ENCODE measurements around the gene EXTL2.
"Not testable (repeated sequence)": the region's sequence is repeated elsewhere in the genome, so short reads cannot be mapped to it uniquely, and the experiment has no call there.

The EXTL2 gene

DNA sequence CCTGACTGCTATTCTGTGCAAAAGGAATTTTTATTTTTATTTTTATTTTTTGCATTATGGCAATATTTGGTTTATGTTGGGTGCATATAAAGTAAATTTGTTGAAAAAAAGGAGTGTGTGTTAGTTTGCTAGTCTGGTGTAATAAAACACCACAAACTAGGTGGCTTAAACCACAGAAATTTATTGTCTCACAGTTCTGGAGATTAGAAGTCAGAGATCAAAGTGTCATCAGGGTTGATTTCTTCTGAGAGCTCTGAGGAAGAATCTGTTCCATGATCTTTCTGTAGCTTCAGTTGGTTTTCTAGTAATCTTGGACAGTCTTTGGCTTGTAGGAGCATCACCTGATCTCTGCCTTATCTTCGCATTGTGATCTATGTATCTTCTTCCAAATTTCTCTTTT, 7.7 kb upstream of the EXTL2 start:
- DNase-seq (ENCODE audit: low spot score), result no peak

DNA sequence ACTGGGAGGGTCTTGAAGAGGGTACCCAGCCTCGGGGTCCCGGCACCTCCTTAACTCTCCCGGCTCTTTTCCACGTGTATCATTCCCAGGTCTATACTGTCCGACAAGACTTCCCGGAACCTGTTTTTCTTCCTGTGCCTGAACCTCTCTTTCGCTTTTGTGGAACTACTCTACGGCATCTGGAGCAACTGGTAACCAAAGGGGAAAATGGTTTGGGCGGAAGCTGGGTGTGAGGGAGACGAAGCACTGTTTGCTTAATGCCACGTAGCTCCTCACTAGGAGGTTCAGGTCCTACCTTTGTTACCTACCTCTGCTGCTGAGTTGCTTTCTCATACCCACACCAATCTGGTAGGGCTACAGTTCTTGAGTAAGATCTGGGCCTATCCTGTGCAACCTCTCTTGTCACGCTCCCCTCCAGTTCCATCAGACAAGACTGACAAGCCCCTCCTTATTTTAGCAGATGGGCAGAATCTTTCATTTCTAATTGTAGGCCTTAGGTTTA, 1.9 kb upstream of the EXTL2 start:
- DNase-seq (ENCODE audit: low spot score), result peak; percentile 35

DNA sequence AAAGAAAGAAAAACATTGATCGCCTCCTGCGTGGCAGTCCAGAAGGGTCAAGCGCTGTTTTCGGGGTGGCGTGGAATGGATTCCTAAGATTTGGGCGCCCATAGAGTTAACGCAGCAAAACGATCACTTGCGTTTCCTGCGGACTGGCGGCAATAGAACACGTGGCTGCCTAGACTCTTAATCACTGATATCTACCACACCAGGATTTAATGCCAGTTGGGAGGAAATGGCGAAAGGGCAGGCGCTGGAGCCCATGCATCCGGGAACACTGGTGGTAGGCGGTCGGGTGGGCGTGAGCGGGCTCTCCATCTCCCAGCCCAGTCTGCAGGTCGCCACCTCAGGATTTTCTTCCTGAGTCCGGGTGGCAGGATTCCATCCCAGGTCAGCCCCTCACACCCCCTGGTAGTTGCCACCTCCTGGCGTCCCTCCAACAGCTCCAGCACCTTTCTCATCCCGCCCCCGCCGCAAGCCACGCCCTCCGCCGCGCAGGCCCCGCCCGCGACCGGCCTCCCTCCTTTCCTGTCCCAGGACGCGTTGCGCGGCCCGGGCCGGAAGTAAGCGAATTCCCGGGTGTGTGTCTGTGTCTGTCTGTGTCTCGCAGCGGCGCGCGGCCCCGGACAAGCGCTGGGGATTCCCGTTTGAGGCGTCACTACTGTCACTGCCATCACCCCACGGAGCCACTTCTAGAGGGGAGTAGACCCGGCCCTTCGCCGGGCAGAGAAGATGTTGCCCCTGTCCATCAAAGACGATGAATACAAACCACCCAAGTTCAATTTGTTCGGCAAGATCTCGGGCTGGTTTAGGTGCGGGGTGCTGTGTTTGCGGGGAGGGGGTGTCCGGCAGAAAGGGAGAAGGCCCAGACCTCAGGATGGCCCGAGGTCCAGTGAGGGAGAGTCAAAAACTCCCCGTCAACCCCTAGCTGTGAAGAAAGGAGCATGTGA, 1.2 kb upstream of the EXTL2 start, which contains the start of gene SLC30A7:
SLC30A7 (plus strand) TSS at position 551 of the 941 bp plus-strand sequence; CDS start at position 724, 173 bp downstream.
- DNase-seq (ENCODE audit: low spot score), result peak; percentile 93

DNA sequence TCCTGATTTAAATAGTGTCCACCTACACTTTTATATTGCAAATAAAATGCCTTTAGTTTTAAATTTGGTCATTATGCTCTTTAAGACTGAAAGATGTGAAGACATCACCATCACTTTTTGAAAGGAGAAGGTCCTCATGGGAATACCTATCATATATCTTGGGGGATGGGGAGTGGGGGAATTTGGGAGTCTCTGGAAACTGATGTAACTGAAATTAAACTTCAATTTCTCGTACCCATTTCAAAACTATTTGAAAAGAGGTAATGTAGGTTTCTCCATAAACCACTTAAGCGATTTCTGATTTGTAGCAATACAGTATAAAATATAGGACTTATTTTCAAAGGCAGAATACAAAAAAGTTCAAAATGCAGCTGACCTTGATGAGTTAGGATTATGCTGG, 924 bp downstream of the EXTL2 start:
- DNase-seq (ENCODE audit: low spot score), result no peak

DNA sequence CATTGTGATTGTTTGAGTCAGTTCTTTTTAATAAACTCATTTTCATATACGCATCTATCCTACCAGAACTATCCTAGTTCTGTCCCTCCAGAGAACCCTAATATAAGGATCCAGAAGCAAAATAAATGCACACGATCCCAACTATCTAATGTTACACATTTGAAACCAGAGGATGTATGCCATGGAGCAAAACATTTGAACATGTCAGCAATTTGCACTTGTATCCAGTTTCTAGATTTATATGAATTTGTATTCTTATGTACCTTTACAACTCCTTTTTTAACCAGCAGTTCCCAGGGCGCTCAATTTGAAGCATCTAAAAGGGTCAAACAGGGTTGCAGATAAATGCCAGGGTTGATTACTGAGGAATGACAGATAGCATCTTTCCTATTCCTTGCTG, 2.1 kb downstream of the EXTL2 start:
- no peak for DNase-seq (ENCODE audit: low spot score)

DNA sequence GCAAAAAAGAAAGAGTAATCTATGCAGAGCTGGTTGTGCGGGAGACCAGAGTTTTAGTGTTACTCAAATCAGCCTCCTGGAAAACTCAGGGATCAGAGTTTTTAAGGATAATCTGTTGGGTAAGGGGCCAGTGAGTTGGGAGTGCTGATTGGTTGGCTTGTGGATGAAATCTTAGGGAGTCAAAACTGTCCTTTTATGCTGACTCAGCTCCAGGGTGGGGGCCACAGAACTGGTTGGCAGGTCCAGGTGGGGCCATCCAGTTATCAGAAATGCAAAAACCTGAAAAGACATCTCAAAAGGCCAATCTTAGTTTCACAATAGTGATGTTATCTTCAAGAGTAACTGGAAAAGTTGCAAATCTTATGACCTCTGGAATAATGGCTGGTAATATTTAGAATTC, 3.3 kb downstream of the EXTL2 start:
- no peak for DNase-seq (ENCODE audit: low spot score)

DNA sequence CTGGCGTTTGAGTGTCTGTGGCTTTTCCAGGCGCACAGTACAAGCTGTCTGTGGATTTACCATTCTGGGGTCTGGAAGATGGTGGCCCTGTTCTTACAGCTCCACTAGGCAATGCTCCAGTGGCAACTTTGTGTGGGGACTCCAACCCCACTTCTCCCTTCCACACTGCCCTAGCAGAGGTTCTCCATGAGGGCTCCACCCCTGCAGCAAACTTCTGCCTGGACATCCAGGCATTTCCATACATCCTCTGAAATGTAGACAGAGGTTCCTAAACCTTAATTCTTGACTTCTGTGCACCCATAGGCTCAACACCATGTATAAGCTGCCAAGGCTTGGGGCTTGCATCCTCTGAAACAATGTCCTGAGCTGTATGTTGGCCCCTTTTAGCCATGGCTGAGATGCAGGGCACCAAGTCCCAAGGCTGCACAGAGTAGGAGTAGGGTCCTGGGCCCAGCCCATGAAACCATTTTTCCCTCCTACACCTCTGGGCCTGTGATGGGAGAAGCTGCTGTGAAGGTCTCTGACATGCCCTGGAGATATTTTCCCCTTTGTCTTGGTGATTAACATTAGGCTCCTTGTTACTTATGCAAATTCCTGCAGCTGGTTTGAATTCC, 4.7 kb downstream of the EXTL2 start:
- DNase-seq (ENCODE audit: low spot score), result not testable (repeated sequence)

DNA sequence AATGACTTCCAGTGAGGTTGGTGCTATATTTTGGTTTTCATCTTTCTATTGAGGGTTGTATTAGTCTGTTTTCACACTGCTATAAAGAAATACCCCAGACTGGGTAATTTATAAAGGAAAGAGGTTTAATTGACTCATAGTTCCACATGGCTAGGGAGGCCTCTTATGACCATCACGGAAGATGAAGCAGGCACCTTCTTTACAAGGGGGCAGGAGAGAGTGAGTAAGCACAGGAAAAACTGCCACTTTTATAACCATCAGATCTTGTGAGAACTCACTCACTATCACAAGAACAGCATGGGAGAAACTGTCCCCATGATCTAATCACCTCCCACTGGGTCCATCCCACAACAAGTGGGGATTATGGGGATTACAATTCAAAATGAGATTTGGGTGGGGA, 5.6 kb downstream of the EXTL2 start:
- DNase-seq (ENCODE audit: low spot score), result not testable (repeated sequence)

DNA sequence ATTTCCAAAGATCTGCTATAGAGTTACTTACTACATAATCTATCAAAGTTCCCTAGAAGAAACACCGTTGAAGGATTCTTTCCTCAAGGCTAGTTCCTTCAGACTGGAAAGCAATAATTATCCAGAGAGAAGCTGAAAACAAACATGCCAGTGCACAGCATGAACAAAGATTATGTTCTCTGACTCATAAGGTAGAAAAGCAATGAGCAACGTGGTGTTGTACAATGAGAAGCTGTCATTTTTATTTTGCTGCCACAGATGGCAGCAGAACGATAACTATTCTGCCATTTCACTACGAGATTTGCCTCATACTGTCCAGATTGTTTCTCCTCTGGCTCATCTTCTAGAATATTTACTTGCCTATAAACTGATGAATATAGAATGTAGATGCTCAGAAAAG, 10.7 kb downstream of the EXTL2 start:
- no peak for DNase-seq (ENCODE audit: low spot score)

DNA sequence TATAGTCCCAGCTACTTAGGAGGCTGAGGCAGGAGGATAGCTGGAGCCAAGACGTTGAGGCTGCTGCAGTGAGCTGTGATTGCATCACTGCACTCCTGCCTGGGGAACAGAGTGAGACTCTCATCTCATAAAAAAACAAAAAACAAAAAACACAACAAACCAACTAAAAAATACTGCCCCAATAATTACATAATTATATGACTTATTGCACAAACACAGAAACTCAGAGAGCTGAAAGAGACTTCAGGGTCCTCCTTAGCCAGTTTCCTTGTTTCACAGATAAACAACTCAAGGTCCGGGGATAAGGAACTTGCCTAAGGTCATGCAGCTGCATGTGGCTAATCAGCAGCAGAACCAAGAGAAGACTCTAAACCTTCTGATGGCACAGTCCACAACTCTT, 11.9 kb downstream of the EXTL2 start:
- DNase-seq (ENCODE audit: low spot score), result no peak

DNA sequence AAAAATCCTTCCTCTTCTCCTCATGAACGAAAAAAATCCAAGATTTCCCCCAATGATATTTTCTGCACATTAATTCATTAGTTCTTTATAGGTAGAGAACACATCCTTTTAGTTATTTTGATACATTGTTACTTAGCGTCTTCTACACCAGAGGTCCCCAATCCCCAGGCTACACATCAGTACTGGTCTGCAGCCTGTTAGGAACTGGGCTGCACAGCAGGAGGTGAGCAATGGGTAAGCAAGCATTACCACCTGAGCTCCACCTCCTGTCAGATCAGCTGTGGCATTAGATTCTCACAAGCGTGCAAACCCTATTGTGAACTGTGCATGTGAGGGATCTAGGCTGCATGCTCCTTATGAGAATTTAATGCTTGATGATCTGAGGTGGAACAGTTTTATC, 13.0 kb downstream of the EXTL2 start:
- no peak for DNase-seq (ENCODE audit: low spot score)

DNA sequence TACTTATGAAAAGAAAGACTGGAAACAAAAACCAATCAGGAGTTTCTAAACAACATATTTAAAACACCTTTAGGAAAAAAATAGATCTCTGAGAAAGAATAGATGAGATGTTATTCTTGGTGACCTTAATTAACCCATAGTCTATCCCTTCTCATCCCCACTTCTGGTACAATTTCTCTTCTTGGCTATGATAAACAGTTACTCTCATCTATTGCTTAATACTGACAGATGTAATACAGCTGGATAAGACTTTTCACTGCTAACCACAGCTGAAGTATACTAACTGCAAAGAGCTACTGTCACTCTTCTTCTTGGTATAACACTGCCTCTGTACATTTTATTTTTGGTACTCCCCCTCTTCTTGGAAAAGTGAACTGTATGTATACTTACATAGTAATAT, 15.2 kb downstream of the EXTL2 start:
- no peak for DNase-seq (ENCODE audit: low spot score)

DNA sequence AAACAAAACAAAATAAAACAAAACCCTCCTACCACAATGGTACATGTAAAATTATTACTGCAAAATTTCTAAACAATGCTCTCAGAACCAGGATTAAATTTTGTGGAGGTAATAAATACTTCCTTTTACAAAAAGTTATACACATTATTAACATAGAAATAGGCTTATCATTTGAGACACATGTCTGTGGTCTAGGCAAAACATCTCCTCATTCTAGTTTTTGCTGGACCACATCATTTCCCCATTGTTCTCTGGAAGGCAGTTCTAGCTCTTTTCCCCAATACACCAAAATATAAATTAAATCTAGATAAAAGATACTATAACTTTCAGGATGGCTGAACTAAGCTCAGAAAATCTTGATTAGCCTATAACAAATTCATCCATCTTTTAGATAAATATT, 18.4 kb downstream of the EXTL2 start:
- no peak for DNase-seq (ENCODE audit: low spot score)

DNA sequence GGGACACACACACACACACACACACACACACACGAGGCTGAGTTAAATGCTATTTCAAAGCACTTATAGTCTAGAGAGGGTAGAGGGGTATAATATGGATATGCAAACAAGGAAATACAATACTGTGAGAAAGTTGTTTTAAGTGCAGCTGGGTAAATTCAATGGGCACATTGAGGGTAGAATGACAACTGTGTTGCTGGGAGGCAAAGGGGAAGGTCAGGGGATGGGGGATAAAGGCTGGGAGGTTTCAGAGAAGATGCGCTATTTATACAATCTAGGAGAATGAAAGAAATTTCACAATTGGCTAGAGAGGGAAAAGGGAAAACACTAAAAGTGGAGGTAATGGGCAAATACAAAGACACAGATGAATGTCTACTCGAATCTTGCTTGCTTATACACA, 19.4 kb downstream of the EXTL2 start:
- DNase-seq (ENCODE audit: low spot score), result no peak

DNA sequence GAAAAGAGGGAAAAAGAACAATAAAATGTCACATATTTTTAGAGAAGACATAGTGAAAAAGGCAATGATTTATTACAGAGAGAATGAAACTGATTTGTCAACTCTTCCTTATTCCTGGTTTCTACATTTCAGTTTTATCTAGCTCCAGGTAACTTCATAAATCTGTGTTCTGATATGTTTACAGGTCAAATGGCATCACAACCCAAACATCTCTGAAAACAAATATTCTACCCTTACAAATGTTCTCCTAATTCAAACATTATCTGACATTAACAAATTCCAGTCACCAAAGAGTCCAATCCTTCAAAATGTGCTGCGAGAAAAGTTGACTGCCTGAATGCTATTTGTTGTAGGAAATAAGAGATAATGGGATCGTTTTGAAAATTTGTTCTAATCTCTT, 20.2 kb downstream of the EXTL2 start:
- no peak for DNase-seq (ENCODE audit: low spot score)

DNA sequence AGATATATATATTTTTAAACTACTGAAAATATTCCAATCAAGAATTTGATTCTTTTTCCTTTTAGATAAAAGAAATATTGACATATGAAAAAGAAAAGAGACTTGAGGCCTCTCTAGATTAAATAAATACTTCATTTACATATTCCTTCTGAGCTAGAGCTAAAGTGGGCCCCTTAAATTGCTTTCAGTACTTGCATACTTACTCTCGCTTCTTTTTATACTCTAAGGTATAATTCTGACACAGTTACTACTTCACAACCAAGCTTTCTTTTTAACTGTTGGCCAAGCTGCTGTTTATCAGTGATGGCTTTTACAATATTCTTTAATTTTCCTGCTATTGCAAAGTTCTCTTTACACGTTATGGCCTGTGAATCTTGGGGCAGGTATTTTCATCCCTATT, 24.6 kb downstream of the EXTL2 start:
- no peak for DNase-seq (ENCODE audit: low spot score)

DNA sequence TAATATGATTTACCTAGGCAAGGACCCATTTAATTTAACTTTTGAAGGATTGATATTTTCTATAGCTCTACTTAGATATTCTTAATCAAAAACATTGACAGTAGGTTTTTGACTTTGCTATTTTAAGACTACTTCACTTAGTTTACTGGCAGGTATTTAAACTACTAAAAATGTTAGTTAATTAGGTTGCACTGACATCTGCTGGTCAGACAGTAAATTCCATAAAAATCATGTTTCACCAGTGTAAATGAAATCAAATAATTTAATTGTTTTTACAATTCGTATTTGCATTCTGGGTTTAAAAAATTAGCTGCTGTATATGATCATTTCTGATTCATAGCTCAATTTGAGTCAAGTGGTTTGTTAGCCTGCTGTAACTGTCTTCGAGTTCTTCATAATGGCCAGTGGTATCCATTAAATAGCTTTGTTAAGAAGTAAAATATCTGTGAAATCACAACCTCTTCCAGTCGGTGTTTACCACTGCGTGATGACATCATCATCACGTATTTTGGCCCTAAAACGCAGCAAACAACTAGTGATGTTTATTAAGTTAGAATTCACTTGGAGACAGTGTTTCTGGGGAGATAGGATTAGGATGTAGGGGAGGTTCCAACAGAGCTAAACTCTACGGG, 26.2 kb downstream of the EXTL2 start:
- DNase-seq (ENCODE audit: low spot score), result no peak

DNA sequence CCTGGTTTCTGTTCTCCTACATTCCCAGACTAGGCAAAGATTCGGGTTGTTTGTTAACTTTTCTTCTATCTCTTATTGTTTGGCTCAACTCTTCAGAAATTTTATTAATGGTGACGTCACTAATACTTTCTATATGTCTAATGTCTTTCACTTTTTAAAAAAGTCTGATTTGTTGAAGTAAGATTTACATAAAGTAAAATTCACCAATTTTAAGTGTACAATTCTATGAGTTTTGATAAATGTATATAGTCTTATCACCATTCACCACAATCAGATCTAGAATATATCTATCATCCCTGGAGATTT, 27.8 kb downstream of the EXTL2 start:
- no peak for DNase-seq (ENCODE audit: low spot score)

DNA sequence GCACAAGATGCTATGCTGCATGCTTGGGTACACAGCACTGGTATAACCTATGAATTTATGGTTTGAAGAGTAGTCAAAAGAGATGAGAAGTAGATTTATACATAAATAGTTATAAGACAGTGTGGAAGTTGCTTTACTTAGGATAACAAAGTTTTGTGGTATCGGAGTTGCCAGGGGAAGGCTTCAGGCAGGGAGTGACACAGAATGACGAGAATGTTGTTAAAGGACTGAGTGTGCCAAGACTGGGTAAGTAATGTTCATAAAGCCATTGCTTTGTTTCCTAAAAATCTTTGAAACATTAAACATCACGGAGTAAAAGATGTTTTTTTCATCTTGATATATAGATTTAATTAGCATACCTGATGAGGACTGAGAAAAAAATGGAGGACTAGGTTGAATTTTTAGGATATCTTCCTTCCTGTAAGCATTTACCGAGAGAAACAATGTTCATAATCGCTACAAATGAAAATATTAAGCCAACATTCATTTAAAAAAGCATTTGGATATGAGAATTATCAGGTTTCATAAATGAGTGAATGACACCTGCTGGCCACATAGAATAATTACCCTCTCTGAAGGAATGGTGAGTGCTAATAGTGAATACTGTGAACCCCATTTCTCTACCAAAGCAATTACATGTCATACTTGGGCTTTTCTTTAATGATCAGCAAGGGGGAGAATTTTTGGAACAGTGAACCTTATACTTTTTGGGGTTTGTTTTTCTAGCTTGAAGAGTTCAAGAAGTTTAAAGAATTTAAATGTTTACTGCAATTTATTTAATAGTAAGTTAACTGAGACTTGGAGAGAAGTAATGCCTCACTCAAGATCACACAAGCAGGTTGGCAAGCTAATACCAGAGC, 28.4 kb downstream of the EXTL2 start:
- no peak for DNase-seq (ENCODE audit: low spot score)

DNA sequence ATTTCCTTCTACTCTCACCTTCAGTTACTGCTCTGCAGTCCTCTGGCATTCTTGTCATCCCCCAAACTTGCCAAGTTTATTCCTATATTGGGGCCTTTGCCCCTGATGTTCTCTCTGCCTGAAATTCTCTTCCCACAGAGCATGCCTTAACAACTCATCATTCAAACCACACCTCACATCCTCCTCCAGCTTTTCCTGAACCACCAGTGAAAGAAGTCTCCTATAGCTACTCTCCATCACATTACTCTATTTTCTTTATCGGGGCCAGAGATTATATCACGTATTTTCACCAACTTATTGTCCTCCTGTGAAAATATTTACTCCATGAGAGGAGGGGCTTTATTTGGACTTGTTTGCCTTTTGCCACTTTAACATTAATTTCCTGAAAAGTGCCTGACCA, 32.1 kb downstream of the EXTL2 start:
- no peak for DNase-seq (ENCODE audit: low spot score)

DNA sequence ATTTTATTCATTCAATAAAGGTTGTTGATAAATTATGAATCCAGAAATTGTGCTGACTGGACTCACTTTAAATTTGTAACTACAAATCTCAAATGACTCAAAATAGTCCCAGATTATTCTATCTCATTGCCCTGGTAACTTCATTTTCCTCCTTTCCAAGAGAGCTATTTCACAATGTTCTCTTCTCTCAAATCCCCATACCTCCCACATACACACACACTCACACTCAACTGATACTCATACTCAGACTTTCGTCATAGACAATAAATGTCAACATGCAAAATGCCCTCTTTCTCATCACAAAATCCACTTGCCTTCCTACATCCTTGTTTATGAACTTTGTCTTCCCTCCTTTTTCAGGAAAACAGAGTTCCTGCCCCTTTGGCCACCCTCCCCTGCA, 33.3 kb downstream of the EXTL2 start:
- no peak for DNase-seq (ENCODE audit: low spot score)

DNA sequence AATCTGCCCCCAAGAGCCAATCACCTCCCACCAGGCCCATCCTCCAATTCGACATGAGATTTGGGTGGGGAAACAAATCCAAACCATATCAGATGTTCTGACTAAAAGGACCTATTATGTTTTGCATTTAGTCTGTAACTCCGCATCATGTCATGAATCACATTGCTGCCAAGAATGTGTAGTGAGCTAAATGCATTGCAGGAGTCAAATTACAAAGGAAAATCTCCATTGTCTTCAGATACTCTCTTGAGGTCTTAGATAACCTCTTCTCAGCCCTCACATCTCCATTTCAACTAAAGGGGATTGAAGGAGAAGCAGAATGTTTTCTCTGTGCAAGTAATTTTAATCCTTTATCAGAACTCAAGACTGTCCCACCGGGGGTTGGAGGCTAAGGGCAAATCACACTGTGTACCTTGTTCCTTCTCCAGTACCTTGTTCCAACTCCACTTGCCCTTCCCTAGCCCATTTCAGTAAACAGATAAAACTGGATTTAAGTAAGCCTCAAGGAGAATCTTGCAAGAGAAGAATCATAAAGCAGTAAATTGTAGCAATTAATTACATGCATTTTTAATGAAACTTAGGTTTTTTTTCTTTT, 34.1 kb downstream of the EXTL2 start:
- DNase-seq (ENCODE audit: low spot score), result no peak

Measured in putamen (tissue), 1 donor.